Heart right ventricle (tissue), 16 donors: Measurements from ENCODE around the gene FBXO38. TPM values are rescaled to one million over a fixed set of nuclear protein-coding genes. Genes with fewer than 3 reads are reported as not detected.

Experiments used
- ATAC-seq, 8 donors: fragments of 200-7000 bp; cut with Tn5 transposase; one replicate each; pipeline ENCODE4 v1.9.1; 2020; ENCODE audit warnings: mild to moderate bottlenecking in 8 of 8, moderate library complexity in 8 of 8, moderate number of reproducible peaks in 1 of 8
- DNase-seq, 2 donors: peaks; one replicate each; pipeline ENCODE4 v3.0.0-alpha.2; 2020
- H3K27ac ChIP-seq, 10 donors: fragments of 200-600 bp; sonication (generic) in 2 of 10; one replicate each; pipeline versions ENCODE4 v1.5.0 to v1.8.0; 2020 to 2022; ENCODE audit warnings: mild to moderate bottlenecking in 3 of 10
- H3K27me3 ChIP-seq, 7 donors: fragments of 200-600 bp; one replicate each; pipeline ENCODE4 v1.8.0; 2021 to 2022; ENCODE audit warnings: mild to moderate bottlenecking in 2 of 7
- H3K36me3 ChIP-seq, 9 donors: fragments of 200-600 bp; sonication (generic) in 1 of 9; one replicate each; pipeline versions ENCODE4 v1.5.0 to v1.8.0; 2020 to 2022; ENCODE audit warnings: mild to moderate bottlenecking in 2 of 9
- H3K4me1 ChIP-seq, 9 donors: fragments of 200-600 bp; sonication (generic) in 1 of 9; one replicate each; pipeline versions ENCODE4 v1.5.0 to v1.8.0; 2020 to 2022; ENCODE audit warnings: mild to moderate bottlenecking in 4 of 9
- H3K4me3 ChIP-seq, 10 donors: fragments of 200-600 bp; sonication (generic) in 2 of 10; one replicate each; pipeline versions ENCODE4 v1.5.0 to v1.8.0; 2020 to 2022; ENCODE audit warnings: mild to moderate bottlenecking in 7 of 10, moderate library complexity in 2 of 10
- H3K9me3 ChIP-seq, 11 donors: fragments of 200-600 bp in 10 of 11; sonication (generic) in 2 of 11; one replicate each; pipeline versions ENCODE4 v1.5.0 to v1.8.0; 2013 to 2022; ENCODE audit warnings: mild to moderate bottlenecking in 2 of 11, control low read depth in 1 of 11, moderate library complexity in 1 of 11
- CTCF ChIP-seq, 9 donors: fragments of 200-600 bp; sonication (generic) in 2 of 9; IDR thresholded peaks; one replicate each; pipeline versions ENCODE4 v1.5.0 to v1.8.0; 2021 to 2022; ENCODE audit warnings: antibody characterized with exemption in 9 of 9, mild to moderate bottlenecking in 5 of 9, moderate library complexity in 1 of 9
- WGBS, 2 donors: extraction: QIAGEN DNeasy Blood & Tissue Kit; methylation state at CpG; one replicate each; pipeline ENCODE4 v1.1.7; 2013; ENCODE audit warnings: inconsistent platforms in 1 of 2; 5-methylcytosine and 5-hydroxymethylcytosine counted together
- intact Hi-C, 10 donors: fragments of 100-400 bp; cut with DNase I; formaldehyde crosslinking; loops; one replicate each; pipeline versions ENCODE4 v1.11.1 to v1.14.2; 2022
- polyA plus RNA-seq, 2 donors: library from polyadenylated mRNA; stranded (reverse); fragments of 200-250 nt; gene quantifications; one replicate each; pipeline ENCODE4 v1.2.3, GENCODE V29; 2013
- total RNA-seq, 10 donors: library from RNA; stranded (reverse); fragmentation: NEBNext Ultra II Directional in 3 of 10; extraction: Animal tissue kit (Norgen Biotek cat#: 25700) in 3 of 10; gene quantifications; one replicate each; pipeline versions ENCODE4 v1.2.1 to v1.2.4, GENCODE V29; 2021 to 2023
- donor health status: Arrhythmogenic right ventricular cardiomyopathy.
- donor health status: ischemic (EF 13 %, LVEDD 7.1; RV severe dilation, severe dysfunction).
- donor health status: healthy with polysubstance abuse.
- donor health status: DM: no; HTN: yes; CAD: no.
- donor health status: DM: no; HTN: no; CAD: no.
- donor health status: ischemic (EF 25% LVEDD 6.9; RV normal size, moderate dysfunction).
- donor health status: ischemic (EF 25% LVEDD 5.7; RV mildly dilated, moderate dysfunction).
- donor health status: healthy.
- donor health status: DM: yes; HTN: yes; CAD: no.
- donor health status: Ischemic cardiomyopathy.
- donor health status: ischemic (EF 35%, LVEDD 5.7; RV mildly dilated, moderate dysfunction).
- donor health status: nonischemic (EF 11% LVEDD 7.7; RV severe dilation, severe dysfunction).
- donor health status: DM: yes; HTN: yes; CAD: no.
- donor health status: PGD.
- donor health status: ischemic (EF 29% LVEDD 5.4; RV normal size, mild dysfunction).
- donor health status: nonischemic (EF 23%, LVEDD 6.1; RV moderate dilation, normal function).

FBXO38 gene
- total and polyA plus RNA-seq, 12 donors = 10.2 to 66.4 (median 46.6) TPM

DNA sequence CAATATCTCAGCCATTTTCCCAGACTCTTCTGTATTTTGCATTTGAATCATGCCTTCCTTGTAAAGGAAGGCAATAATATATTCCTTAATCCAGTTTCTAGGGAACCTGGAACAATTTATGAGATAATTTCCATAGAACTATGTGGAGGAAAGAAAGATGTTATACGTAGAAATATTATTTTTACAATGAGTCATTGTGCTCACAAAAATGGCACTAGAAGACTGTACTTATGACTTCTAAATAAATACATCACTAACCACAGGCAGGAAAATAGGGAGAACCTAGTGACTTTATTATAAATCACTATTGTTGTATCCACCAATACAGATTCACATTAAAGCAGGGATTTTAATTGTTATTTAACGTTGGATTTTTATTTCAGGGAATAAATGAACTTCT is 87.6 kb downstream of the FBXO38 start:
- H3K27ac ChIP-seq = no peak overlapping the region
- intact Hi-C loops = loop anchor here in 2 of 10 donors (10.0 kb wide), 2 partner anchors 153 to 233 kb away; no protein-coding TSS in a partner anchor
- WGBS, 2 donors = 87 to 90% methylated on average over 2 of the region's 2 CpGs
- H3K9me3 ChIP-seq = no peaks in the 10 kb centered on the region
- DNase-seq (no peak), ATAC-seq (no peak)
- H3K27me3 ChIP-seq = no peaks in the 10 kb centered on the region
- no peak for TF ChIP-seq CTCF (IDR thresholded peaks at IDR 0.05)
- no peak overlapping the region for H3K4me3 ChIP-seq
- peaks cover 0 to 24% (median 15%) of the 10 kb centered on the region in 9 donors for H3K4me1 ChIP-seq
- H3K36me3 ChIP-seq = no peaks in the 10 kb centered on the region

- peak; percentile 74 to 92 (median 88) for ATAC-seq
- H3K27ac ChIP-seq = peak overlapping the region in 9 of 10 donors; percentile 42 to 69 (median 60)
- intact Hi-C loops = loop anchor here in 2 of 10 donors (10.0 kb wide), 2 partner anchors 151 to 231 kb away; no protein-coding TSS in a partner anchor
- H3K36me3 ChIP-seq = no peaks in the 10 kb centered on the region
- 68 to 82% methylated on average over 8 of the region's 8 CpGs for WGBS, 2 donors
- no peaks in the 10 kb centered on the region for H3K9me3 ChIP-seq
- no peak for TF ChIP-seq CTCF (IDR thresholded peaks at IDR 0.05)
- H3K4me1 ChIP-seq = peaks cover 0 to 14% (median 9%) of the 10 kb centered on the region in 9 donors
- H3K4me3 ChIP-seq = peak overlapping the region in 1 of 10 donors; percentile 3
- peak; percentile 35 to 72 for DNase-seq
- peaks cover 0 to 5% (median 0%) of the 10 kb centered on the region in 7 donors for H3K27me3 ChIP-seq
Observed at GRCh38 chr5:148474025-148474511, 90.3 kb downstream of the FBXO38 start.

- H3K4me1 ChIP-seq = no peaks in the 10 kb centered on the region
- no peak for TF ChIP-seq CTCF (IDR thresholded peaks at IDR 0.05)
- no peak overlapping the region for H3K4me3 ChIP-seq
- intact Hi-C loops = loop anchor here in 2 of 10 donors (10.0 kb wide), 2 partner anchors 148 to 228 kb away; no protein-coding TSS in a partner anchor
- ATAC-seq = no peak
- no peaks in the 10 kb centered on the region for H3K36me3 ChIP-seq
- H3K27me3 ChIP-seq = peaks cover 0 to 5% (median 0%) of the 10 kb centered on the region in 7 donors
- 78 to 83% methylated on average over 3 of the region's 3 CpGs for WGBS, 2 donors
- H3K27ac ChIP-seq = no peak overlapping the region
- no peak for DNase-seq
- H3K9me3 ChIP-seq = no peaks in the 10 kb centered on the region
Observed at GRCh38 chr5:148476302-148476701, 92.5 kb downstream of the FBXO38 start.

GRCh38 chr5:148477429-148477828 is 93.7 kb downstream of the FBXO38 start:
- Histone ChIP-seq H3K27ac (no peak overlapping the region), H3K4me1 (peaks cover 0 to 6% (median 0%) of the 10 kb centered on the region in 9 donors), H3K27me3 (peaks cover 0 to 5% (median 0%) of the 10 kb centered on the region in 7 donors), H3K9me3 (no peaks in the 10 kb centered on the region), H3K4me3 (no peak overlapping the region), H3K36me3 (no peaks in the 10 kb centered on the region)
- 78 to 79% methylated on average over 3 of the region's 3 CpGs for WGBS, 2 donors
- ATAC-seq (no peak), DNase-seq (no peak)
- TF ChIP-seq CTCF (IDR thresholded peaks at IDR 0.05) = no peak
- intact Hi-C loops = loop anchor here in 2 of 10 donors (10.0 kb wide), 2 partner anchors 147 to 227 kb away; no protein-coding TSS in a partner anchor
